Esophagus squamous epithelium (tissue), 5 donors: Measurements from ENCODE around the gene SARNP. TPM values are rescaled to one million over a fixed set of nuclear protein-coding genes. Genes with fewer than 3 reads are reported as not detected.

ENCODE experiments used
- DNase-seq: peaks from one replicate; lab custom pipeline; 2025; lab: John Stamatoyannopoulos, UW
- H3K27ac ChIP-seq, 4 donors: fragments of 200-600 bp; sonication (generic); one replicate each; pipeline ENCODE4 v1.5.1; 2016 to 2019; ENCODE audit warnings: mild to moderate bottlenecking in 1 of 4
- H3K27me3 ChIP-seq, 4 donors: fragments of 200-600 bp; sonication (generic); 1 replicate in 3 of 4; 2 replicates in 1 of 4; pipeline versions ENCODE4 v1.5.1 to v1.6.0; 2017 to 2021; ENCODE audit warnings: antibody characterized with exemption in 1 of 4
- H3K36me3 ChIP-seq, 3 donors: fragments of 200-600 bp; sonication (generic); one replicate each; pipeline ENCODE4 v1.5.1; 2016 to 2019
- H3K4me1 ChIP-seq, 3 donors: fragments of 200-600 bp; sonication (generic); one replicate each; pipeline ENCODE4 v1.5.1; 2017 to 2019
- H3K4me3 ChIP-seq, 4 donors: fragments of 200-600 bp; sonication (generic); 1 replicate in 3 of 4; 2 replicates in 1 of 4; pipeline ENCODE4 v1.5.1; 2016 to 2019; ENCODE audit warnings: mild to moderate bottlenecking in 2 of 4, moderate library complexity in 1 of 4
- H3K9me3 ChIP-seq, 3 donors: fragments of 200-600 bp; sonication (generic); one replicate each; pipeline ENCODE4 v1.5.1; 2016 to 2019
- CTCF ChIP-seq, 6 experiments: fragments of 450-650 bp in 4 of 6; fragments of 200-600 bp in 2 of 6; sonication (generic) in 2 of 6; IDR thresholded peaks; one replicate each; pipeline ENCODE4 v1.5.1; 2016 to 2019; ENCODE audit warnings: antibody characterized with exemption in 6 of 6, mild to moderate bottlenecking in 4 of 6, moderate library complexity in 4 of 6
- POLR2A ChIP-seq, 4 donors: fragments of 450-650 bp; IDR thresholded peaks; one replicate each; pipeline ENCODE4 v1.6.1; 2017; ENCODE audit warnings: antibody characterized with exemption in 4 of 4, mild to moderate bottlenecking in 4 of 4, moderate library complexity in 3 of 4
- WGBS, 2 donors: methylation state at CpG; one replicate each; pipeline ENCODE4 v1.1.5; 2018; 5-methylcytosine and 5-hydroxymethylcytosine counted together
- intact Hi-C: fragments of 100-400 bp; cut with DNase I; formaldehyde crosslinking; loops from one replicate; pipeline ENCODE4 v1.15.0; 2022
- total RNA-seq, 4 donors: library from RNA; depleted of rRNA; stranded (reverse); fragments of >200 nt; gene quantifications; one replicate each; pipeline ENCODE4 v1.1.0, GENCODE V29; 2016
- donor health status: DM: yes; HTN: yes; CAD: no.

Gene SARNP
- total RNA-seq, 4 donors from 2014 or later: 22.6 to 60.1 (median 53.7) TPM

- no peaks in the 10 kb centered on the region for H3K27me3 ChIP-seq
- H3K27ac ChIP-seq: peak overlapping the region in 3 of 4 donors; percentile 51 to 98 (median 63)
- peaks cover 43 to 96% (median 72%) of the 10 kb centered on the region in 3 donors for H3K4me1 ChIP-seq
- intact Hi-C loops: no loop called here
- H3K9me3 ChIP-seq: no peaks in the 10 kb centered on the region
- TF ChIP-seq CTCF (IDR thresholded peaks at IDR 0.05): no peak
- no peak for TF ChIP-seq POLR2A (IDR thresholded peaks at IDR 0.05)
- no peak for DNase-seq
- H3K4me3 ChIP-seq: no peak overlapping the region
- H3K36me3 ChIP-seq: peaks cover 9 to 44% (median 23%) of the 10 kb centered on the region in 3 donors
- 50 to 55% methylated on average over 3 to 7 of the region's 10 CpGs for WGBS, 2 donors
Observed at GRCh38 chr12:55723516-55724225, 93.9 kb downstream of the SARNP start.

GRCh38 chr12:55722948-55723347 is 94.6 kb downstream of the SARNP start:
- intact Hi-C loops: no loop called here
- no peak for TF ChIP-seq CTCF (IDR thresholded peaks at IDR 0.05)
- TF ChIP-seq POLR2A (IDR thresholded peaks at IDR 0.05): no peak
- no peaks in the 10 kb centered on the region for H3K9me3 ChIP-seq
- peak overlapping the region in 3 of 4 donors; percentile 22 to 98 (median 63) for H3K27ac ChIP-seq
- DNase-seq: no peak
- H3K27me3 ChIP-seq: no peaks in the 10 kb centered on the region
- WGBS, 2 donors: 54 to 62% methylated on average over 8 of the region's 8 CpGs
- peaks cover 9 to 44% (median 23%) of the 10 kb centered on the region in 3 donors for H3K36me3 ChIP-seq
- no peak overlapping the region for H3K4me3 ChIP-seq
- peaks cover 47 to 100% (median 80%) of the 10 kb centered on the region in 3 donors for H3K4me1 ChIP-seq

- intact Hi-C loops: no loop called here
- TF ChIP-seq POLR2A (IDR thresholded peaks at IDR 0.05) (no peak), CTCF (IDR thresholded peaks at IDR 0.05) (no peak)
- H3K36me3 ChIP-seq: peaks cover 9 to 37% (median 19%) of the 10 kb centered on the region in 3 donors
- H3K4me3 ChIP-seq: no peak overlapping the region
- H3K27ac ChIP-seq: peak overlapping the region; percentile 93 to 98 (median 94)
- H3K9me3 ChIP-seq: no peaks in the 10 kb centered on the region
- no peak for DNase-seq
- H3K27me3 ChIP-seq: no peaks in the 10 kb centered on the region
- WGBS, 2 donors: 67 to 78% methylated on average over 10 to 14 of the region's 14 CpGs
- peaks cover 49 to 100% (median 81%) of the 10 kb centered on the region in 3 donors for H3K4me1 ChIP-seq
Observed at GRCh38 chr12:55721601-55722213, 95.8 kb downstream of the SARNP start.

GRCh38 chr12:55720894-55721444 is 96.6 kb downstream of the SARNP start:
- Histone ChIP-seq H3K27ac (peak overlapping the region; percentile 93 to 98 (median 94)), H3K36me3 (peaks cover 9 to 30% (median 16%) of the 10 kb centered on the region in 3 donors), H3K27me3 (no peaks in the 10 kb centered on the region), H3K9me3 (no peaks in the 10 kb centered on the region), H3K4me1 (peaks cover 44 to 96% (median 76%) of the 10 kb centered on the region in 3 donors), H3K4me3 (no peak overlapping the region)
- no peak for TF ChIP-seq POLR2A (IDR thresholded peaks at IDR 0.05)
- TF ChIP-seq CTCF (IDR thresholded peaks at IDR 0.05): peak; percentile 10 to 61 (median 44)
- 15% methylated on average over 3 of the region's 9 CpGs; no CpG with 5 or more reads in 1 of the 2 donors for WGBS, 2 donors
- DNase-seq: no peak
- intact Hi-C loops: no loop called here
